ENCODE data around the gene TJP2. TPM values are rescaled to one million over a fixed set of nuclear protein-coding genes. Genes with fewer than 3 reads are reported as not detected.

TJP2 gene
- polyA plus RNA-seq, 1 donor from 2014 or later: 3.1 TPM

GRCh38 chr9:69255591-69255990 lies 81.5 kb downstream of the TJP2 start:
- Histone ChIP-seq H3K4me2 (ENCODE audit: low read length) (no peak overlapping the region), H3F3A (ENCODE audit: insufficient read depth, low read length, poor library complexity, severe bottlenecking) (no peaks in the 10 kb centered on the region), H3K36me3 (ENCODE audit: insufficient read depth, low read length) (no peaks in the 10 kb centered on the region), H3K79me2 (replicated peaks; ENCODE audit: insufficient read depth, low read length) (no peaks in the 10 kb centered on the region), H2AFZ (ENCODE audit: low read depth, low read length) (no peak overlapping the region), H3K4me3 (ENCODE audit: low read length) (no peak overlapping the region), H4K20me1 (ENCODE audit: insufficient read depth) (no peaks in the 10 kb centered on the region), H3K27me3 (ENCODE audit: insufficient read depth, low read depth, low read length) (no peaks in the 10 kb centered on the region), H3K9ac (ENCODE audit: low read length) (no peak overlapping the region), H3K27ac (ENCODE audit: low read length) (no peak overlapping the region), H3K9me2 (ENCODE audit: insufficient read depth, low read length) (no peaks in the 10 kb centered on the region), H3K9me3 (ENCODE audit: low read length) (no peaks in the 10 kb centered on the region)
- TF ChIP-seq EZH2 (IDR thresholded peaks at IDR 0.05; ENCODE audit: borderline replicate concordance, insufficient read depth, low read length, poor library complexity, severe bottlenecking): no peak
- no peak for TF ChIP-seq TAF1 (IDR thresholded peaks at IDR 0.05; ENCODE audit: low read depth)
- no peak for TF ChIP-seq MXI1 (conservative IDR thresholded peaks at IDR 0.05; ENCODE audit: poor library complexity, severe bottlenecking)
- TF ChIP-seq, protein P1, sequence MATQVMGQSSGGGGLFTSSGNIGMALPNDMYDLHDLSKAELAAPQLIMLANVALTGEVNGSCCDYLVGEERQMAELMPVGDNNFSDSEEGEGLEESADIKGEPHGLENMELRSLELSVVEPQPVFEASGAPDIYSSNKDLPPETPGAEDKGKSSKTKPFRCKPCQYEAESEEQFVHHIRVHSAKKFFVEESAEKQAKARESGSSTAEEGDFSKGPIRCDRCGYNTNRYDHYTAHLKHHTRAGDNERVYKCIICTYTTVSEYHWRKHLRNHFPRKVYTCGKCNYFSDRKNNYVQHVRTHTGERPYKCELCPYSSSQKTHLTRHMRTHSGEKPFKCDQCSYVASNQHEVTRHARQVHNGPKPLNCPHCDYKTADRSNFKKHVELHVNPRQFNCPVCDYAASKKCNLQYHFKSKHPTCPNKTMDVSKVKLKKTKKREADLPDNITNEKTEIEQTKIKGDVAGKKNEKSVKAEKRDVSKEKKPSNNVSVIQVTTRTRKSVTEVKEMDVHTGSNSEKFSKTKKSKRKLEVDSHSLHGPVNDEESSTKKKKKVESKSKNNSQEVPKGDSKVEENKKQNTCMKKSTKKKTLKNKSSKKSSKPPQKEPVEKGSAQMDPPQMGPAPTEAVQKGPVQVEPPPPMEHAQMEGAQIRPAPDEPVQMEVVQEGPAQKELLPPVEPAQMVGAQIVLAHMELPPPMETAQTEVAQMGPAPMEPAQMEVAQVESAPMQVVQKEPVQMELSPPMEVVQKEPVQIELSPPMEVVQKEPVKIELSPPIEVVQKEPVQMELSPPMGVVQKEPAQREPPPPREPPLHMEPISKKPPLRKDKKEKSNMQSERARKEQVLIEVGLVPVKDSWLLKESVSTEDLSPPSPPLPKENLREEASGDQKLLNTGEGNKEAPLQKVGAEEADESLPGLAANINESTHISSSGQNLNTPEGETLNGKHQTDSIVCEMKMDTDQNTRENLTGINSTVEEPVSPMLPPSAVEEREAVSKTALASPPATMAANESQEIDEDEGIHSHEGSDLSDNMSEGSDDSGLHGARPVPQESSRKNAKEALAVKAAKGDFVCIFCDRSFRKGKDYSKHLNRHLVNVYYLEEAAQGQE (IDR thresholded peaks at IDR 0.05; ENCODE audit: borderline replicate concordance): no peak
- no peak for TF ChIP-seq POLR2AphosphoS5 (IDR thresholded peaks at IDR 0.05)
- no peak for TF ChIP-seq SMC3 (conservative IDR thresholded peaks at IDR 0.05; ENCODE audit: poor library complexity)
- TF ChIP-seq, protein P2, sequence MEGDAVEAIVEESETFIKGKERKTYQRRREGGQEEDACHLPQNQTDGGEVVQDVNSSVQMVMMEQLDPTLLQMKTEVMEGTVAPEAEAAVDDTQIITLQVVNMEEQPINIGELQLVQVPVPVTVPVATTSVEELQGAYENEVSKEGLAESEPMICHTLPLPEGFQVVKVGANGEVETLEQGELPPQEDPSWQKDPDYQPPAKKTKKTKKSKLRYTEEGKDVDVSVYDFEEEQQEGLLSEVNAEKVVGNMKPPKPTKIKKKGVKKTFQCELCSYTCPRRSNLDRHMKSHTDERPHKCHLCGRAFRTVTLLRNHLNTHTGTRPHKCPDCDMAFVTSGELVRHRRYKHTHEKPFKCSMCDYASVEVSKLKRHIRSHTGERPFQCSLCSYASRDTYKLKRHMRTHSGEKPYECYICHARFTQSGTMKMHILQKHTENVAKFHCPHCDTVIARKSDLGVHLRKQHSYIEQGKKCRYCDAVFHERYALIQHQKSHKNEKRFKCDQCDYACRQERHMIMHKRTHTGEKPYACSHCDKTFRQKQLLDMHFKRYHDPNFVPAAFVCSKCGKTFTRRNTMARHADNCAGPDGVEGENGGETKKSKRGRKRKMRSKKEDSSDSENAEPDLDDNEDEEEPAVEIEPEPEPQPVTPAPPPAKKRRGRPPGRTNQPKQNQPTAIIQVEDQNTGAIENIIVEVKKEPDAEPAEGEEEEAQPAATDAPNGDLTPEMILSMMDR (IDR thresholded peaks at IDR 0.05; ENCODE audit: poor library complexity, severe bottlenecking): no peak
- no peak for TF ChIP-seq RAD21 (conservative IDR thresholded peaks at IDR 0.05)
- TF ChIP-seq EP300 (conservative IDR thresholded peaks at IDR 0.05; ENCODE audit: poor library complexity, severe bottlenecking): no peak

DNA sequence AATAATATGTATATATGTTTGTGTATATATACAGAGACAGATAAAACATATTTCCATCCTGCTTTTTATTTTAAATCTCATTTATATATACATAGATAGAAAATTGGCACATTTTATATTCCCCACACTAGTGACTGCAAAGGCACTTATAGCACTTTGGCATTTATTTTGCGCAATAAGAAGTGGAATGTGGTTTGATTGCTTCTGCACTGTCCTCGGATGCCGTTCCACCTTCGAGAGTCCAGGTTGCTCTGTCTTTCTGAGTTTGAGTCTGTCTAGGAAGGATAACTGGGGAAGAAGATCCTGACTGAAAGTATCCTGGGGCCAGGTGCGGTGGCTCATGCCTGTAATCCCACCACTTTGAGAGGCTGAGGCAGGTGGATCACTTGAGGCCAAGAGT lies 84.5 kb downstream of the TJP2 start:
- Histone ChIP-seq H3K27me3 (ENCODE audit: insufficient read depth, low read depth, low read length) (no peaks in the 10 kb centered on the region), H3K79me2 (replicated peaks; ENCODE audit: insufficient read depth, low read length) (no peaks in the 10 kb centered on the region), H3K9me2 (ENCODE audit: insufficient read depth, low read length) (no peaks in the 10 kb centered on the region), H3F3A (ENCODE audit: insufficient read depth, low read length, poor library complexity, severe bottlenecking) (no peaks in the 10 kb centered on the region), H4K20me1 (ENCODE audit: insufficient read depth) (no peaks in the 10 kb centered on the region), H3K9ac (ENCODE audit: low read length) (no peak overlapping the region), H3K4me2 (ENCODE audit: low read length) (no peak overlapping the region), H3K27ac (ENCODE audit: low read length) (no peak overlapping the region), H3K36me3 (ENCODE audit: insufficient read depth, low read length) (no peaks in the 10 kb centered on the region), H2AFZ (ENCODE audit: low read depth, low read length) (no peak overlapping the region), H3K4me3 (ENCODE audit: low read length) (no peak overlapping the region), H3K9me3 (ENCODE audit: low read length) (no peaks in the 10 kb centered on the region)
- TF ChIP-seq RAD21 (conservative IDR thresholded peaks at IDR 0.05): no peak
- TF ChIP-seq TAF1 (IDR thresholded peaks at IDR 0.05; ENCODE audit: low read depth): no peak
- TF ChIP-seq EP300 (conservative IDR thresholded peaks at IDR 0.05; ENCODE audit: poor library complexity, severe bottlenecking): no peak
- TF ChIP-seq POLR2AphosphoS5 (IDR thresholded peaks at IDR 0.05): no peak
- TF ChIP-seq, protein P2 (IDR thresholded peaks at IDR 0.05; ENCODE audit: poor library complexity, severe bottlenecking): no peak
- TF ChIP-seq MXI1 (conservative IDR thresholded peaks at IDR 0.05; ENCODE audit: poor library complexity, severe bottlenecking): no peak
- no peak for TF ChIP-seq SMC3 (conservative IDR thresholded peaks at IDR 0.05; ENCODE audit: poor library complexity)

Measured in neural cell (in vitro differentiated cells).